ENCODE measurements around the gene ZFYVE16. TPM values are rescaled to one million over a fixed set of nuclear protein-coding genes. Genes with fewer than 3 reads are reported as not detected.
A peak's percentile ranks its signal among the peaks of the same experiment; 100 is the strongest.

ZFYVE16 gene
- total RNA-seq, 4 donors from 2014 or later = 18.2 to 32.2 (median 28.8) TPM

GRCh38 chr5:80509362-80509761 is 101.5 kb downstream of the ZFYVE16 start:
- Histone ChIP-seq H3K27ac (no peak overlapping the region), H3K4me3 (no peak overlapping the region), H3K27me3 (no peaks in the 10 kb centered on the region), H3K4me1 (no peaks in the 10 kb centered on the region), H3K9me3 (no peaks in the 10 kb centered on the region), H3K36me3 (no peaks in the 10 kb centered on the region)
- no peak for TF ChIP-seq POLR2A (IDR thresholded peaks at IDR 0.05)
- TF ChIP-seq, protein P1, sequence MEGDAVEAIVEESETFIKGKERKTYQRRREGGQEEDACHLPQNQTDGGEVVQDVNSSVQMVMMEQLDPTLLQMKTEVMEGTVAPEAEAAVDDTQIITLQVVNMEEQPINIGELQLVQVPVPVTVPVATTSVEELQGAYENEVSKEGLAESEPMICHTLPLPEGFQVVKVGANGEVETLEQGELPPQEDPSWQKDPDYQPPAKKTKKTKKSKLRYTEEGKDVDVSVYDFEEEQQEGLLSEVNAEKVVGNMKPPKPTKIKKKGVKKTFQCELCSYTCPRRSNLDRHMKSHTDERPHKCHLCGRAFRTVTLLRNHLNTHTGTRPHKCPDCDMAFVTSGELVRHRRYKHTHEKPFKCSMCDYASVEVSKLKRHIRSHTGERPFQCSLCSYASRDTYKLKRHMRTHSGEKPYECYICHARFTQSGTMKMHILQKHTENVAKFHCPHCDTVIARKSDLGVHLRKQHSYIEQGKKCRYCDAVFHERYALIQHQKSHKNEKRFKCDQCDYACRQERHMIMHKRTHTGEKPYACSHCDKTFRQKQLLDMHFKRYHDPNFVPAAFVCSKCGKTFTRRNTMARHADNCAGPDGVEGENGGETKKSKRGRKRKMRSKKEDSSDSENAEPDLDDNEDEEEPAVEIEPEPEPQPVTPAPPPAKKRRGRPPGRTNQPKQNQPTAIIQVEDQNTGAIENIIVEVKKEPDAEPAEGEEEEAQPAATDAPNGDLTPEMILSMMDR (IDR thresholded peaks at IDR 0.05) = no peak
- DNase-seq = no peak

DNA sequence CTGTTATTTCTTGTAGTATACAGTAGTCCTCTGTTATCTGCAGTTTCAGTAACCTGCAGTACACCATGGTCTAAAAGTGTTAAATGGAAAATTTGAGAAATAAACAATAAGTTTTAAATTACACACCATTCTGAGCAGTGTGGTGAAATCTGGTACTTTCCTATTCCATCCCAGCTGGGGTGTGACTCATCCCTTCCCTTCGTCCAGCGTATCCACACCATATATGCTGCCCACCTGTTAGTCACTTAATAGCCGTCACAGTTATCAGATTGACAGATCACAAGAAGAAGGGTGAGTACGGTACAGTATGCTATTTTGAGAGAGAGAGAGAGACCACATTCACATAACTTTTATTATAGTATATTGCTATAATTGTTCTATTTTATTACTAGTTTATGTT is 109.0 kb downstream of the ZFYVE16 start:
- Histone ChIP-seq H3K36me3 (no peaks in the 10 kb centered on the region), H3K4me3 (no peak overlapping the region), H3K9me3 (no peaks in the 10 kb centered on the region), H3K27me3 (no peaks in the 10 kb centered on the region), H3K27ac (no peak overlapping the region), H3K4me1 (no peaks in the 10 kb centered on the region)
- no peak for TF ChIP-seq POLR2A (IDR thresholded peaks at IDR 0.05)
- TF ChIP-seq, protein P1 (IDR thresholded peaks at IDR 0.05) = peak in 1 of 6 experiments; percentile 22
- peak in 1 of 3 donors; percentile 48 for DNase-seq

Small RNA genes lying within 50 kb of the gene (small RNA-seq; reads per million reads assigned to genes)
- 0 to 0.41 reads per million in 2 donors for gene RNU6-211P

Other genes starting within 250 kb of the ZFYVE16 start
- gene SERINC5, start 152.0 kb upstream of the ZFYVE16 start, total RNA-seq = 10 to 100 TPM; 22.3 to 40.9 (median 30.3) TPM
- gene SPZ1, start 88.1 kb upstream of the ZFYVE16 start, total RNA-seq = not detected
- gene FAM151B, start 80.0 kb downstream of the ZFYVE16 start, total RNA-seq = 10 to 100 TPM in 1 of 4 donors, 1 to 10 TPM in 2, under 1 TPM in 1; 0.35 to 11.6 (median 2.5) TPM
- not detected for gene ANKRD34B, start 162.2 kb downstream of the ZFYVE16 start, total RNA-seq
- gene MSH3, start 246.6 kb downstream of the ZFYVE16 start, total RNA-seq = 10 to 100 TPM; 14.5 to 27.2 (median 21.5) TPM
- 10 to 100 TPM; 19.5 to 42.6 (median 24.9) TPM for gene DHFR, start 246.9 kb downstream of the ZFYVE16 start, total RNA-seq

Data from Peyer's patch (tissue), 4 donors.